22Rv1 (cell line): ENCODE results near the gene HSPA1A.

Experiments used
- H3K27ac ChIP-seq: fragments of 450-650 bp; 2 replicates; pipeline ENCODE4 v1.5.1; 2017
- CTCF ChIP-seq: fragments of 450-650 bp; IDR thresholded peaks from 2 replicates; pipeline ENCODE4 v1.5.1; 2017; ENCODE audit warnings: mild to moderate bottlenecking
- ZFX ChIP-seq: fragments of 450-650 bp; IDR thresholded peaks from 2 replicates; pipeline ENCODE4 v1.6.1; 2017; ENCODE audit warnings: antibody characterized with exemption, borderline replicate concordance

The HSPA1A gene

DNA sequence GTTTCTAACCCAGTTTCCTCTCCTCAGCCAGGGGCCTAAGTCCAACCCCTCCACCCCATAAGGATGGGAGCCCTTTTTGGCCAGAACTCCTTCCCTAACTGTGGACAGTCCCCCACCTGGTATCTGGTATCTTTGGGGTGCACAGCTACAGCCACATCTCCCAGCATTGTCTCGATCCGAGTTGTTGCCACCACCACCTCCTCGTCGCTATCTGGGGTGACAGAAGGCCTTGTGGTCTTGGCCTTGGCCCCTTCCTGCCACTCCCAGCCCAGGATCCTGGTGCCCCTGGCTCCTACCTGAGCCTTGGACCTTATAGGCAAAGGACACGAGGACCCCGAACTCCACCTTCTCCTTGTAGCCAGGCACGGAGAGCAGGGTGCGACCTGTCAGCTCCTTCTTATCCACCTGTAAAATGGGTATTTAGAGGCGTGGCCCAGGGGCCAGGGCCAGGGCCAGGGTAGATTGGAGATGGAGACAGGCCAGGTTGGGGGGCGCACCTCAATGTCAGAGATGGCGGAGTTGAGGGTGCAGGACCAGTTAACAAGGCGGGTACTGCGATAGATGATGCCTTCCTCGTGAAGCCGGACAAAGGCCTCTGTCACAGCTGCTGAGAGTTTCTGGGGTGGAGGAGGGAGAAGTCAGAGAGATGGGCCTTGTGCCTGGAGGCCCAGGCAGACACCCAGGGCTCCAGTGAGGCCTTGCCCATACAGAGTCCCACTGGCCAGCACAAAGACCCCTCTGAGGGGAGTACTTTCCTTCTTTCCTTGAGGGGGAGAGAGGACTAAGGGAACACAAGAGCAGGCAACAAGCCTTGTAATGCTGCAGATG lies 31.0 kb upstream of the HSPA1A start:
- no peak for TF ChIP-seq ZFX
- TF ChIP-seq CTCF, result no peak
- H3K27ac ChIP-seq, result no peak overlapping the region

DNA sequence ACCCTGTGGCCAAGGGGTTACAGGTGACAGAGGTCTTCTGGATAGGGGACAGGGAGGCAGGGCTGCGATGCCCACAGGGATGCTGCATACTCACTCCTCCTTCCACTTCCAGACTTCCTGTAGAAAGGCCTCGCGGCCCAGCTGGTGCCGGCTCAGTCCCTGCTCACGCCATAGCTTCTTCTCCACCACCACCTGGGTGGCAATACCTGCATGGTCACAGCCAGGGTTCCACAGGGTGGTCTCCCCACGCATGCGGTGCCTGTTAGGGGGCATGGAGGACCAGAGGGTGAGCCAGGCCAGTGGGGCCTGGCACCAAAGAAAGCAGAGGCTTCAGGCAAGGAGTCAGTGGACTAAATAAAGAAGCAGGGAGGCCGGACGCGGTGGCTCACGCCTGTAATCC lies 29.9 kb upstream of the HSPA1A start:
- no peak overlapping the region for H3K27ac ChIP-seq
- no peak for TF ChIP-seq CTCF
- TF ChIP-seq ZFX, result no peak

DNA sequence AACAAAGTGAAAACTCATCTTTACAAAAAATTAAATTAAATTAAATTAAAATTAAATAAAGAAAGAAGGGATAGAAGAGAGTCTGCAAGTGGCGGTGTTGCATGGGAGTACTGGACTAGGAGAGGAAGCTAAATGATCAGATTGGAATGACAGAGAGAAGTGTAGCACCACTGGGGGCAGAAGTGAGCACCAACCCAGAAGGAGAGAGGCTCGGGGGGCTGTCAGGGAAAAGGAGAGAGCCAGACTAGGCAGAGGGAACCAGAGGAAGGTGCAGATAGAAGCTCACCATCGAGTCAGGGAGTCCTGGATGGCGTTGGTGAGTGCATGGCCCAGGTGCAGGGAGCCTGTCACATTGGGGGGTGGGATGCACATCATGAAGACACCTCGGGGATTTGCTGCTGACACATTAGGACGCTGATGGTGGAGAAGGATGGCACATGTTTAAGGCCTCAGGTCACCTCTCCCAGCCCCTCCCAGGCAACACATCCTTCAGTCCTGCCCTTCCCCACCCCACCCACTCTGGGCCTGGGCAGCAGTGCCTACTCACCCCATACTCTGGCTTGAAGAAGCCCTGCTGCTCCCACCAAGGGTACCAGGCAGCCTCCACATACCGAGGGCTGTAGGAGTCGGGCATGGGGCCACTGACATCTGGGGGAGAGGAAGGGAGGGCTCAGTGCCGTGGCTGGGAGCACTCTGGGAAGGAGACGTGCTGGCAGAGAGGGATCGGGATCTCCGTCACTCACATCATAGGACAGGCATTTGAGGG lies 23.8 kb upstream of the HSPA1A start:
- no peak for TF ChIP-seq ZFX
- TF ChIP-seq CTCF, result peak; percentile 85
- H3K27ac ChIP-seq, result no peak overlapping the region

GRCh38 chr6:31792090-31792374 lies 23.3 kb upstream of the HSPA1A start:
- TF ChIP-seq ZFX (no peak), CTCF (no peak)
- H3K27ac ChIP-seq, result no peak overlapping the region

GRCh38 chr6:31792761-31793171 lies 22.6 kb upstream of the HSPA1A start:
- no peak overlapping the region for H3K27ac ChIP-seq
- TF ChIP-seq CTCF, result no peak
- TF ChIP-seq ZFX, result no peak

DNA sequence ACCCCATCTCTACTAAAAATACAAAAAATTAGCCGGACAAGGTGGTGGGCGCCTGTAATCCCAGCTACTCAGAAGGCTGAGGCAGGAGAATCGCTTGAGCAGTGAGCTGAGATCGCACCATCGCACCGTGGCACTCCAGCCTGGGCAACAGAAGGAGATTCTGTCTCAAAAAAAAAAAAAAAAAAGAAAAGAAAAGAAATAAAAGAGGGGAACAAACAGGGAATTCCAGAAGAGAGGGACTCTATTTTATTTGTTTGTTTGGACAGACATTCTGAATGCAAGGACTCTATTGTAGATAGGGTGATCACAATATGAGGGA lies 21.5 kb upstream of the HSPA1A start:
- peak overlapping the region; percentile 88 for H3K27ac ChIP-seq

DNA sequence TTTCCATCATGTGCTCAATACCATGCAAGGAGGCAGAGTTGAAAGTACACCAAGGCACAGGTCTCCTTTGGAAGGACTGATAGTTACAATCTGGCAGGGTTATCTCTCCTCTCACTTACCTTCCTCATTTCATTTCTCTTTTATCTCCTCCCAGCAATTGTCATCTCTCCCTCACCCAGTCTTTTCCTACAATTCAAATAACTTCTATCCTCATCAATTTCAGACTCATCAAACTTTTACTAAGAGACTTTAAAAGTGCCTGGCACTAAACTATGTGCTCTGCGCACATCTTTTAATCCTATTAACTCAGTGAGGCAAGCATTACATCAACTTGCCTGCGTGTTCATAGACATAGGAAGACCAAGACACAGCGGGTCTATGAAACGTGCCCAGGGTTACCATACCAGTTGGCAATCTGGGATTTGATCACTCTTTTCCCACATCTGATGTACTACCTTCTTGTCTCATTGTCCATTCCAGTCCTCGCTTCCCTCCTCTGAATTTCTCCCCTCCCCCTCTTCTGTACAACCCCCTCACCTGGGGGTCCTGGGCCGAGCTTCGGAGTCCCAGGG lies 21.0 kb upstream of the HSPA1A start:
- H3K27ac ChIP-seq, result peak overlapping the region; percentile 88
- TF ChIP-seq ZFX, result no peak
- no peak for TF ChIP-seq CTCF
